Measurements from ENCODE around the gene KREMEN1. TPM values are rescaled to one million over a fixed set of nuclear protein-coding genes. Genes with fewer than 3 reads are reported as not detected.

The KREMEN1 gene
- polyA plus RNA-seq, 1 of the 3 experiments (the other 2 are of a cell fraction): 10.0 TPM

- H3K79me2 ChIP-seq (ENCODE audit: insufficient read depth): no peaks in the 10 kb centered on the region
- POLR2A ChIA-PET: interaction anchor here (0.6 kb wide), 1 partner anchor 219 kb away, joined by 3 read pairs; no protein-coding TSS in a partner anchor
- no peak for TF ChIP-seq NRF1 (IDR thresholded peaks at IDR 0.05; ENCODE audit: low read depth, low read length)
- no peak for TF ChIP-seq ELF1 (IDR thresholded peaks at IDR 0.05)
- no peak for TF ChIP-seq USF1 (IDR thresholded peaks at IDR 0.05; ENCODE audit: borderline replicate concordance, low read depth)
- TF ChIP-seq SMC3 (IDR thresholded peaks at IDR 0.05; ENCODE audit: low read depth, low read length): no peak
- TF ChIP-seq FOXM1 (IDR thresholded peaks at IDR 0.05; ENCODE audit: low read depth): no peak
- TF ChIP-seq FOSL2 (IDR thresholded peaks at IDR 0.05; ENCODE audit: borderline replicate concordance, low read depth): no peak
- no peak for TF ChIP-seq SIN3A (IDR thresholded peaks at IDR 0.05; ENCODE audit: borderline replicate concordance, low read depth, low read length)
- TF ChIP-seq IRF3 (IDR thresholded peaks at IDR 0.05; ENCODE audit: low read depth, low read length): no peak
- no peak for TF ChIP-seq PBX3 (IDR thresholded peaks at IDR 0.05)
- TF ChIP-seq USF2 (IDR thresholded peaks at IDR 0.05; ENCODE audit: borderline replicate concordance, low read depth, low read length): no peak
- TF ChIP-seq MXI1 (IDR thresholded peaks at IDR 0.05; ENCODE audit: low read depth, low read length): no peak
- TF ChIP-seq NFIC (IDR thresholded peaks at IDR 0.05; ENCODE audit: borderline replicate concordance): no peak
- no peak for TF ChIP-seq RCOR1 (IDR thresholded peaks at IDR 0.05; ENCODE audit: low read length)
- TF ChIP-seq JUND (IDR thresholded peaks at IDR 0.05): no peak
- TF ChIP-seq CHD2 (IDR thresholded peaks at IDR 0.05; ENCODE audit: low read length, partially characterized antibody): no peak
- no peak for TF ChIP-seq TAF1 (IDR thresholded peaks at IDR 0.05; ENCODE audit: borderline replicate concordance, low read depth, low read length)
- TF ChIP-seq EZH2phosphoT487 (IDR thresholded peaks at IDR 0.05; ENCODE audit: borderline replicate concordance, low read depth): no peak
- TF ChIP-seq MAX (IDR thresholded peaks at IDR 0.05; ENCODE audit: low read depth): no peak
- TF ChIP-seq REST (IDR thresholded peaks at IDR 0.05; ENCODE audit: low read depth, low read length): no peak
- no peak for TF ChIP-seq RFX5 (IDR thresholded peaks at IDR 0.05; ENCODE audit: low read length)
- no peaks in the 10 kb centered on the region for H4K20me1 ChIP-seq (ENCODE audit: insufficient read depth)
- H3K9ac ChIP-seq: no peak overlapping the region
- H3K4me2 ChIP-seq: no peak overlapping the region
- H3F3A ChIP-seq (replicated peaks; ENCODE audit: insufficient read depth): no peaks in the 10 kb centered on the region
- no peaks in the 10 kb centered on the region for H3K9me3 ChIP-seq
- 89% methylated on average over 12 of the region's 13 CpGs for WGBS (ENCODE audit: low lambda C conversion rate)
- no peak overlapping the region for H2AFZ ChIP-seq (ENCODE audit: low read depth)
- no peaks in the 10 kb centered on the region for H3K27me3 ChIP-seq (ENCODE audit: insufficient read depth)
- CTCF ChIA-PET: interaction anchor here (0.9 to 5.1 kb wide), 5 partner anchors 9 to 112 kb away, joined by 3 to 40 read pairs (median 10); no protein-coding TSS in a partner anchor
- H3K36me3 ChIP-seq (replicated peaks in 1 of 2; ENCODE audit: control insufficient read depth in 1 of 2, insufficient read depth in 2 of 2, low read length in 1 of 2): no peaks in the 10 kb centered on the region
- H3K27ac ChIP-seq (ENCODE audit: low read depth in 2 of 2, low read length in 1 of 2): no peak overlapping the region
- DNase-seq: no peak
- H3K9me2 ChIP-seq: no peaks in the 10 kb centered on the region
- H3K4me1 ChIP-seq (ENCODE audit: control insufficient read depth in 1 of 2, insufficient read depth in 2 of 2, low read depth in 1 of 2, low read length in 1 of 2): peaks cover 0 to 4% of the 10 kb centered on the region in 2 experiments; a peak in 2 of 4 replicates
- H3K4me3 ChIP-seq (ENCODE audit: low read depth in 2 of 2, low read length in 1 of 2): no peak overlapping the region
Measured at GRCh38 chr22:29152045-29152953, 79.5 kb downstream of the KREMEN1 start.
